Sigmoid colon (tissue), 4 donors: ENCODE data around the gene OR2AT4.
"Not testable (repeated sequence)": the region's sequence is repeated elsewhere in the genome, so short reads cannot be mapped to it uniquely, and the experiment has no call there.

ENCODE experiments used
- CTCF ChIP-seq, 4 experiments: fragments of 450-650 bp in 3 of 4; fragments of 200-600 bp in 1 of 4; IDR thresholded peaks; one replicate each; pipeline ENCODE4 v1.5.1; 2016 to 2019; ENCODE audit warnings: antibody characterized with exemption in 4 of 4, mild to moderate bottlenecking in 3 of 4, moderate library complexity in 2 of 4
- POLR2A ChIP-seq, 2 donors: fragments of 450-650 bp; IDR thresholded peaks; one replicate each; pipeline ENCODE4 v1.6.1; 2016; ENCODE audit warnings: antibody characterized with exemption in 2 of 2, mild to moderate bottlenecking in 2 of 2, moderate library complexity in 2 of 2
- POLR2AphosphoS5 ChIP-seq, 4 donors: sonication (generic); formaldehyde crosslinking; IDR thresholded peaks; one replicate each; pipeline ENCODE4 v1.6.1; 2017; ENCODE audit warnings: antibody characterized with exemption in 4 of 4

GRCh38 chr11:75046668-75047067, 50.0 kb downstream of the OR2AT4 start:
- TF ChIP-seq POLR2A, CTCF, POLR2AphosphoS5 (IDR thresholded peaks at IDR 0.05): not testable (repeated sequence)
